Astrocyte (in vitro differentiated cells and primary cell): ENCODE data around the gene FBXO46. TPM values are rescaled to one million over a fixed set of nuclear protein-coding genes. Genes with fewer than 3 reads are reported as not detected.
A peak's percentile ranks its signal among the peaks of the same experiment; 100 is the strongest.
"Not testable (repeated sequence)": the region's sequence is repeated elsewhere in the genome, so short reads cannot be mapped to it uniquely, and the experiment has no call there.

Experiments
- DNase-seq: peaks from one replicate; pipeline ENCODE4 v3.0.0-alpha.2; 2010; ENCODE audit warnings: low read depth
- FAIRE-seq: peaks from 2 replicates; lab custom pipeline; 2011; peaks lifted over from hg19 to GRCh38; lab: Jason Lieb, UNC
- H2AFZ ChIP-seq: 2 replicates; pipeline ENCODE4 v1.6.0; 2012; ENCODE audit warnings: low read depth, low read length, inconsistent platforms
- H3K27ac ChIP-seq: 2 replicates; pipeline ENCODE4 v1.5.1; 2011; ENCODE audit warnings: low read depth, low read length, inconsistent platforms
- H3K27me3 ChIP-seq: 2 replicates; pipeline ENCODE4 v1.6.0; 2011; ENCODE audit warnings: low read length, inconsistent platforms; ENCODE audit not compliant: insufficient read depth
- H3K36me3 ChIP-seq: 2 replicates; pipeline ENCODE4 v1.5.1; 2011; ENCODE audit warnings: low read length, inconsistent platforms; ENCODE audit not compliant: insufficient read depth
- H3K4me1 ChIP-seq: 2 replicates; pipeline ENCODE4 v1.5.1; 2011; ENCODE audit warnings: low read length, inconsistent platforms; ENCODE audit not compliant: insufficient read depth
- H3K4me2 ChIP-seq: 2 replicates; pipeline ENCODE4 v1.6.0; 2012; ENCODE audit warnings: low read length, inconsistent platforms
- H3K4me3 ChIP-seq: 2 replicates; pipeline ENCODE4 v1.5.1; 2011; ENCODE audit warnings: low read depth, mild to moderate bottlenecking, low read length, inconsistent platforms; ENCODE audit not compliant: insufficient read depth
- H3K79me2 ChIP-seq: 2 replicates; pipeline ENCODE4 v1.6.0; 2012; ENCODE audit warnings: mild to moderate bottlenecking, low read length, inconsistent platforms; ENCODE audit not compliant: insufficient read depth
- H3K9ac ChIP-seq: 2 replicates; pipeline ENCODE4 v1.6.0; 2012; ENCODE audit warnings: mild to moderate bottlenecking, low read length, inconsistent platforms
- H3K9me3 ChIP-seq: 2 replicates; pipeline ENCODE4 v1.5.1; 2012; ENCODE audit warnings: low read depth, mild to moderate bottlenecking, low read length, inconsistent platforms; ENCODE audit not compliant: insufficient read depth
- H4K20me1 ChIP-seq: 2 replicates; pipeline ENCODE4 v1.6.0; 2012; ENCODE audit warnings: low read length, inconsistent platforms; ENCODE audit not compliant: insufficient read depth
- H3K27ac Mint-ChIP-seq: one replicate; pipeline ENCODE4 v1.8.0; 2021; ENCODE audit warnings: mild to moderate bottlenecking, mixed read lengths; ENCODE audit not compliant: unreplicated experiment
- H3K27me3 Mint-ChIP-seq: one replicate; pipeline ENCODE4 v1.8.0; 2021; ENCODE audit warnings: low read depth, mixed read lengths; ENCODE audit not compliant: unreplicated experiment
- H3K36me3 Mint-ChIP-seq: one replicate; pipeline ENCODE4 v1.8.0; 2021; ENCODE audit warnings: low read depth, mixed read lengths; ENCODE audit not compliant: unreplicated experiment
- H3K4me1 Mint-ChIP-seq: one replicate; pipeline ENCODE4 v1.8.0; 2021; ENCODE audit warnings: low read depth, mixed read lengths; ENCODE audit not compliant: unreplicated experiment
- H3K4me3 Mint-ChIP-seq: one replicate; pipeline ENCODE4 v1.8.0; 2021; ENCODE audit warnings: mild to moderate bottlenecking, moderate library complexity, mixed read lengths; ENCODE audit not compliant: unreplicated experiment
- H3K9me3 Mint-ChIP-seq: one replicate; pipeline ENCODE4 v1.8.0; 2021; ENCODE audit warnings: mild to moderate bottlenecking, mixed read lengths; ENCODE audit not compliant: unreplicated experiment
- CTCF ChIP-seq: IDR thresholded peaks from 2 replicates; pipeline ENCODE4 v1.5.1; 2011; ENCODE audit warnings: low read depth, mild to moderate bottlenecking, inconsistent platforms, low read length, moderate library complexity; ENCODE audit not compliant: insufficient read depth
- EZH2 ChIP-seq: IDR thresholded peaks from 2 replicates; pipeline ENCODE4 v1.6.1; 2012; ENCODE audit warnings: mild to moderate bottlenecking, low read length, inconsistent platforms; ENCODE audit not compliant: insufficient read depth
- total RNA-seq: library from RNA; stranded (reverse); gene quantifications from 2 replicates; pipeline ENCODE4 v1.2.1, GENCODE V29; 2021

The FBXO46 gene
- total RNA-seq, 1 donor from 2014 or later: 21.1 TPM

- no peak overlapping the region for H3K4me3 Mint-ChIP-seq
- H3K27ac Mint-ChIP-seq: no peak overlapping the region
- Histone ChIP-seq H2AFZ (no peak overlapping the region), H3K4me1 (peaks cover 7% of the 10 kb centered on the region), H3K79me2 (peaks cover 28% of the 10 kb centered on the region), H3K9ac (no peak overlapping the region), H4K20me1 (peaks cover 25% of the 10 kb centered on the region), H3K4me2 (no peak overlapping the region), H3K27ac (no peak overlapping the region), H3K9me3 (no peaks in the 10 kb centered on the region), H3K27me3 (no peaks in the 10 kb centered on the region), H3K4me3 (no peak overlapping the region), H3K36me3 (peaks cover 13% of the 10 kb centered on the region)
- H3K9me3 Mint-ChIP-seq: no peaks in the 10 kb centered on the region
- no peak for DNase-seq
- TF ChIP-seq CTCF (no peak), EZH2 (no peak)
- no peaks in the 10 kb centered on the region for H3K27me3 Mint-ChIP-seq
- no peak for FAIRE-seq
- H3K36me3 Mint-ChIP-seq: peaks cover 14% of the 10 kb centered on the region
- no peaks in the 10 kb centered on the region for H3K4me1 Mint-ChIP-seq
Measured at GRCh38 chr19:45687599-45687998, 43.1 kb downstream of the FBXO46 start.

- H3K36me3 Mint-ChIP-seq: peaks cover 17% of the 10 kb centered on the region
- DNase-seq: not testable (repeated sequence)
Measured at GRCh38 chr19:45685045-45685444, 45.7 kb downstream of the FBXO46 start.

GRCh38 chr19:45682908-45683307 is 47.8 kb downstream of the FBXO46 start:
- Histone ChIP-seq H3K36me3 (peaks cover 8% of the 10 kb centered on the region), H3K27me3 (peaks cover under 1% of the 10 kb centered on the region), H3K9me3 (no peaks in the 10 kb centered on the region), H3K9ac (no peak overlapping the region), H3K4me2 (no peak overlapping the region), H3K4me1 (peaks cover 3% of the 10 kb centered on the region), H4K20me1 (peaks cover 8% of the 10 kb centered on the region), H3K79me2 (peaks cover 6% of the 10 kb centered on the region), H3K27ac (no peak overlapping the region), H3K4me3 (no peak overlapping the region), H2AFZ (no peak overlapping the region)
- Mint-ChIP-seq H3K27ac (no peak overlapping the region), H3K36me3 (peaks cover 17% of the 10 kb centered on the region), H3K4me3 (peak overlapping the region; percentile 61), H3K27me3 (no peaks in the 10 kb centered on the region), H3K9me3 (no peaks in the 10 kb centered on the region), H3K4me1 (no peaks in the 10 kb centered on the region)
- no peak for FAIRE-seq
- DNase-seq: no peak
- no peak for TF ChIP-seq EZH2
- TF ChIP-seq CTCF: no peak

More at GRCh38 chr19:45685045-45685444, 45.7 kb downstream of the FBXO46 start:
- not testable (repeated sequence) for H3K27me3 Mint-ChIP-seq, H3K9me3 ChIP-seq, H3K4me1 ChIP-seq, H3K27me3 ChIP-seq, H3K9ac ChIP-seq, H3K4me1 Mint-ChIP-seq, H3K4me2 ChIP-seq, H3K27ac ChIP-seq, H3K4me3 Mint-ChIP-seq, H3K4me3 ChIP-seq, H3K9me3 Mint-ChIP-seq, H3K27ac Mint-ChIP-seq, FAIRE-seq, H2AFZ ChIP-seq
- Histone ChIP-seq H3K79me2 (peaks cover 14% of the 10 kb centered on the region), H4K20me1 (peaks cover 20% of the 10 kb centered on the region), H3K36me3 (peaks cover 13% of the 10 kb centered on the region)
